GM12878 (cell line): ENCODE results near the gene CAVIN1. TPM values are rescaled to one million over a fixed set of nuclear protein-coding genes. Genes with fewer than 3 reads are reported as not detected.
"Not testable (repeated sequence)": the region's sequence is repeated elsewhere in the genome, so short reads cannot be mapped to it uniquely, and the experiment has no call there.

Experiments used
- ATAC-seq: fragments of 200-7000 bp; cut with Tn5 transposase; 3 replicates; pipeline ENCODE4 v1.9.1; 2020; ENCODE audit warnings: mild to moderate bottlenecking, moderate library complexity
- BruUV-seq: library from RNA; stranded (reverse); fragments of 400-500 nt; replicated peaks from 2 replicates; lab custom pipeline; 2021; lab: Mats Ljungman, UMichigan
- CTCF ChIA-PET: fragments of 300-600 bp; sonication (Branson Sonifier 250); formaldehyde crosslinking; extraction: SDS; loops from one replicate; lab custom pipeline; 2021; ENCODE audit warnings: inconsistent platforms; lab: Yijun Ruan, JAX
- POLR2A ChIA-PET: fragments of 350-600 bp; formaldehyde crosslinking; extraction: SDS; loops from one replicate; lab custom pipeline; 2021; ENCODE audit warnings: inconsistent platforms; lab: Charles Lee
- RAD21 ChIA-PET: fragments of 300-600 bp; sonication (Branson Sonifier 250); formaldehyde crosslinking; loops from one replicate; lab custom pipeline; 2023; ENCODE audit warnings: antibody characterized with exemption; ENCODE audit not compliant: unreplicated experiment; lab: Charles Lee
- SMC1A ChIA-PET: fragments of 300-600 bp; sonication (Branson Sonifier 250); formaldehyde crosslinking; loops from one replicate; lab custom pipeline; 2023; ENCODE audit not compliant: unreplicated experiment, uncharacterized antibody; lab: Charles Lee
- DNase-seq: peaks from one replicate; pipeline ENCODE4 v3.0.0-alpha.2; 2011; ENCODE audit warnings: low read depth, low spot score
- FAIRE-seq: peaks from 3 replicates; lab custom pipeline; 2011; peaks lifted over from hg19 to GRCh38; lab: Jason Lieb, UNC
- H2AFZ ChIP-seq: 2 replicates; pipeline ENCODE4 v1.6.0; 2011; ENCODE audit warnings: low read depth, low read length, control low read depth; ENCODE audit not compliant: control insufficient read depth
- H3K27ac ChIP-seq: 2 replicates; pipeline ENCODE4 v1.5.1; 2011; ENCODE audit warnings: control low read depth; ENCODE audit not compliant: control insufficient read depth, insufficient read depth
- H3K27me3 ChIP-seq, 2 experiments: replicated peaks in 1 of 2; 2 replicates each; pipeline versions ENCODE4 v1.6.0 to v1.6.1; 2011; ENCODE audit warnings: low read length in 1 of 2; ENCODE audit not compliant: control insufficient read depth in 2 of 2, insufficient read depth in 2 of 2
- H3K36me3 ChIP-seq, 2 experiments: 2 replicates each; pipeline ENCODE4 v1.5.1; 2011; ENCODE audit warnings: low read length in 1 of 2; ENCODE audit not compliant: control insufficient read depth in 2 of 2, insufficient read depth in 2 of 2
- H3K4me1 ChIP-seq: 2 replicates; pipeline ENCODE4 v1.6.1; 2011; ENCODE audit warnings: mild to moderate bottlenecking, low read length, moderate library complexity, mixed read lengths; ENCODE audit not compliant: control insufficient read depth, insufficient read depth
- H3K4me2 ChIP-seq: 2 replicates; pipeline ENCODE4 v1.6.0; 2011; ENCODE audit warnings: control low read depth; ENCODE audit not compliant: control insufficient read depth, insufficient read depth
- H3K4me3 ChIP-seq: fragments of 200-600 bp; sonication (generic); 2 replicates; pipeline ENCODE4 v1.5.1; 2016
- H3K79me2 ChIP-seq: 2 replicates; pipeline ENCODE4 v1.6.0; 2011; ENCODE audit warnings: low read length; ENCODE audit not compliant: control insufficient read depth, insufficient read depth
- H3K9ac ChIP-seq: 2 replicates; pipeline ENCODE4 v1.8.0; 2011; ENCODE audit warnings: low read length, control low read depth, mixed read lengths; ENCODE audit not compliant: control insufficient read depth, insufficient read depth
- H3K9me3 ChIP-seq: replicated peaks from 3 replicates; pipeline ENCODE4 v1.5.1; 2011; ENCODE audit warnings: mild to moderate bottlenecking, low read length; ENCODE audit not compliant: control insufficient read depth, insufficient read depth
- H4K20me1 ChIP-seq: 2 replicates; pipeline ENCODE4 v1.6.0; 2011; ENCODE audit not compliant: control insufficient read depth, insufficient read depth
- BHLHE40 ChIP-seq, 2 experiments: fragments of 450-650 bp in 1 of 2; IDR thresholded peaks; 2 replicates each; pipeline ENCODE4 v1.6.1; 2011 to 2017; ENCODE audit warnings: low read depth in 2 of 2, borderline replicate concordance in 1 of 2, improper control_type of control experiment in 1 of 2, low read length in 1 of 2, mild to moderate bottlenecking in 1 of 2
- EP300 ChIP-seq, 2 experiments: fragments of 150-350 bp in 1 of 2; IDR thresholded peaks; 2 replicates each; pipeline ENCODE4 v1.6.1; 2011 to 2012; ENCODE audit warnings: low read depth in 2 of 2, low read length in 2 of 2, borderline replicate concordance in 1 of 2, improper control_type of control experiment in 1 of 2, inconsistent platforms in 1 of 2; ENCODE audit not compliant: control insufficient read depth in 1 of 2
- HDAC2 ChIP-seq: fragments of 200-600 bp; sonication (generic); IDR thresholded peaks from 2 replicates; pipeline ENCODE4 v1.6.1; 2017
- NFXL1 ChIP-seq: fragments of 450-650 bp; IDR thresholded peaks from 2 replicates; pipeline ENCODE4 v1.6.1; 2017; ENCODE audit warnings: antibody characterized with exemption, mild to moderate bottlenecking, borderline replicate concordance
- NR2C1 ChIP-seq: fragments of 450-650 bp; IDR thresholded peaks from 2 replicates; pipeline ENCODE4 v1.6.1; 2017; ENCODE audit warnings: antibody characterized with exemption, mild to moderate bottlenecking, moderate library complexity
- SMARCA5 ChIP-seq: fragments of 450-650 bp; IDR thresholded peaks from 2 replicates; pipeline ENCODE4 v1.6.1; 2017; ENCODE audit warnings: mild to moderate bottlenecking
- SMC3 ChIP-seq: IDR thresholded peaks from 2 replicates; pipeline ENCODE4 v1.6.1; 2011; ENCODE audit warnings: low read length, improper control_type of control experiment, borderline replicate concordance
- ZBTB33 ChIP-seq: fragments of 450-650 bp; IDR thresholded peaks from 2 replicates; pipeline ENCODE4 v1.6.1; 2017; ENCODE audit warnings: mild to moderate bottlenecking
- ZSCAN29 ChIP-seq: fragments of 450-650 bp; IDR thresholded peaks from 2 replicates; pipeline ENCODE4 v1.6.1; 2017; ENCODE audit warnings: mild to moderate bottlenecking, moderate library complexity
- WGBS: methylation state at CpG from one replicate; pipeline ENCODE4 v1.1.6; 2016; ENCODE audit warnings: low lambda C conversion rate; ENCODE audit not compliant: insufficient replicate concordance, insufficient coverage; ENCODE audit errors: missing lambda C conversion rate; 5-methylcytosine and 5-hydroxymethylcytosine counted together
- in situ Hi-C: fragments of 300-500 bp; cut with MboI; formaldehyde crosslinking; loops from 9 replicates; pipeline ENCODE4 v1.14.3; 2018; ENCODE audit warnings: mixed read lengths
- intact Hi-C: fragments of 100-400 bp; cut with micrococcal nuclease; formaldehyde crosslinking; loops from one replicate; pipeline ENCODE4 v1.14.2; 2022; ENCODE audit not compliant: unreplicated experiment
- polyA plus RNA-seq, 11 experiments: library from polyadenylated mRNA; depleted of rRNA in 4 of 11; unstranded in 6 of 11; stranded (reverse) in 5 of 11; fragments of >200 nt; fragmentation: Nextera tagmentation in 4 of 11; fragmentation: Illumina TruSeq in 1 of 11; extraction: Ambion mirVana in 4 of 11; extraction: Trizol in 1 of 11; gene quantifications; 1 replicate in 1 of 11; 2 replicates in 10 of 11; pipeline versions ENCODE4 v1.2.1 to v1.2.3, GENCODE V29; 2011 to 2016; ENCODE audit warnings: inconsistent platforms in 2 of 11, missing spikeins in 2 of 11, low read depth in 1 of 11
- total RNA-seq, 4 experiments: library from RNA; depleted of rRNA in 3 of 4; stranded (reverse); fragments of >200 nt in 3 of 4; fragmentation: Illumina TruSeq in 1 of 4; extraction: Trizol in 1 of 4; gene quantifications; 2 replicates each; pipeline versions ENCODE4 v1.2.1 to v1.2.3, GENCODE V29; 2013 to 2021
- TF ChIP-seq, protein P1 (sequence below): fragments of 150-350 bp; IDR thresholded peaks from 2 replicates; pipeline ENCODE4 v1.6.1; 2016; ENCODE audit warnings: low read depth, low read length

The CAVIN1 gene
- total and polyA plus RNA-seq, 10 of the 15 experiments (the other 5 are each of a cell fraction or from before 2014, with no cell fraction given), result 0.03 to 1.1 (median 0.37) TPM

DNA sequence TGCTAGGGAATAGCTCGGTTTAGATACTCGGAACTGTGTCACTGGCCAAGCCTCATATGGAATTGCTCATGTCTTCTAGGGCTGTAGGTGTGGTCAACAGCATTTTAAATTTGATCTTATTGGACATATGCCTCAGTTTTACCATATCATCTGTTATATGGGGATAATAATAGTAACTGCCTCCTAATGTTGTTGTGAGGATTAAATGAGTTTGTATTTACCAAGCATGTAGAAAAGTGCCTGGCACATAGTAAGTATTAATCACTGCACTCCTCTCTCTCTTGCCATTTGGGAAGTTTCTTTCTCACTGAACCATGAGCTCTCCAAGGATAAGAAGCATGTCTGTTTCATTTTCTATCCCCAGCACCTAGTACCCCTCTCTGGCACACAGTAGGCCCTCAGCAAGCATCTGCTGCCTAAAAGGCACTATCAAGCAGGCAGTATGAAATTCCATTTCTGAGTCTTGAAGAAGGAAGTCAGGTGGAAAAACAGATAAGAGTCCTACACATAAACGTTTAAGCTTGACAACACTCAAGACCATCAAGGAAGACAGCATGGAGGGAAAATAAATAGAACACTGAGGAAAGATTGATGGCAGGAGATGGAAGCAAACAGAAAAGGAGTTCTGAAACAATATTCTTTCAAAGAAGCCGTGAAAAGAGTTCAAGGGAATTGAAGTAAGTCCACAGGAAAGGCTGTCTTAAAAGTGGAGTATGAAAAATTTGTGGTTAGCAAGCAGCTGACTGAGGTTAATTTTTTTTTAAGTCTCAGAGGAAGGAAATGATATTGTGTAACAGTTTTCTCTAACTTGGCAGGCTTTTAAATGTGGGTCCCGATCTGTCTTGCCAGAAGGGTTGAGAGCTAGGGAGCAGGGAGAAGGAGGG lies 33.4 kb upstream of the CAVIN1 start (continued):
- TF ChIP-seq ZBTB33 (no peak), EP300 (IDR thresholded peaks at IDR 0.05; ENCODE audit: borderline replicate concordance in 1 of 2, control insufficient read depth in 1 of 2, low read depth in 2 of 2, low read length in 2 of 2) (peak; percentile 7 to 44; a peak in 1 of 4 replicates), SMARCA5 (no peak), NFXL1 (no peak), BHLHE40 (IDR thresholded peaks at IDR 0.05; ENCODE audit: borderline replicate concordance in 1 of 2, low read depth in 2 of 2, low read length in 1 of 2) (peak; percentile 76 to 84; a peak in 3 of 4 replicates), SMC3 (no peak), HDAC2 (no peak), NR2C1 (no peak), ZSCAN29 (no peak)
- TF ChIP-seq, protein P1, sequence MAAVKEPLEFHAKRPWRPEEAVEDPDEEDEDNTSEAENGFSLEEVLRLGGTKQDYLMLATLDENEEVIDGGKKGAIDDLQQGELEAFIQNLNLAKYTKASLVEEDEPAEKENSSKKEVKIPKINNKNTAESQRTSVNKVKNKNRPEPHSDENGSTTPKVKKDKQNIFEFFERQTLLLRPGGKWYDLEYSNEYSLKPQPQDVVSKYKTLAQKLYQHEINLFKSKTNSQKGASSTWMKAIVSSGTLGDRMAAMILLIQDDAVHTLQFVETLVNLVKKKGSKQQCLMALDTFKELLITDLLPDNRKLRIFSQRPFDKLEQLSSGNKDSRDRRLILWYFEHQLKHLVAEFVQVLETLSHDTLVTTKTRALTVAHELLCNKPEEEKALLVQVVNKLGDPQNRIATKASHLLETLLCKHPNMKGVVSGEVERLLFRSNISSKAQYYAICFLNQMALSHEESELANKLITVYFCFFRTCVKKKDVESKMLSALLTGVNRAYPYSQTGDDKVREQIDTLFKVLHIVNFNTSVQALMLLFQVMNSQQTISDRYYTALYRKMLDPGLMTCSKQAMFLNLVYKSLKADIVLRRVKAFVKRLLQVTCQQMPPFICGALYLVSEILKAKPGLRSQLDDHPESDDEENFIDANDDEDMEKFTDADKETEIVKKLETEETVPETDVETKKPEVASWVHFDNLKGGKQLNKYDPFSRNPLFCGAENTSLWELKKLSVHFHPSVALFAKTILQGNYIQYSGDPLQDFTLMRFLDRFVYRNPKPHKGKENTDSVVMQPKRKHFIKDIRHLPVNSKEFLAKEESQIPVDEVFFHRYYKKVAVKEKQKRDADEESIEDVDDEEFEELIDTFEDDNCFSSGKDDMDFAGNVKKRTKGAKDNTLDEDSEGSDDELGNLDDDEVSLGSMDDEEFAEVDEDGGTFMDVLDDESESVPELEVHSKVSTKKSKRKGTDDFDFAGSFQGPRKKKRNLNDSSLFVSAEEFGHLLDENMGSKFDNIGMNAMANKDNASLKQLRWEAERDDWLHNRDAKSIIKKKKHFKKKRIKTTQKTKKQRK, result no peak

GRCh38 chr17:42454987-42455386 lies 31.9 kb upstream of the CAVIN1 start:
- Histone ChIP-seq H3K4me1 (peaks cover 27% of the 10 kb centered on the region), H3K79me2 (peaks cover 12% of the 10 kb centered on the region)
- intact Hi-C loops, ATAC-seq, H3K27me3 ChIP-seq, in situ Hi-C loops, H3K4me3 ChIP-seq, H2AFZ ChIP-seq, H3K27ac ChIP-seq, H3K9me3 ChIP-seq, DNase-seq, H3K9ac ChIP-seq, FAIRE-seq, H3K36me3 ChIP-seq, BruUV-seq, H3K4me2 ChIP-seq, H4K20me1 ChIP-seq: not testable (repeated sequence)
- ChIA-PET POLR2A (interaction anchor here (0.6 to 1.8 kb wide), 5 partner anchors 20 to 164 kb away, joined by 3 to 5 read pairs (median 4); no protein-coding TSS in a partner anchor), RAD21 (interaction anchor here (2.4 kb wide), 1 partner anchor 14 kb away, joined by 13 read pairs; no protein-coding TSS in a partner anchor), SMC1A (interaction anchor here (1.2 to 2.6 kb wide), 5 partner anchors 11 to 58 kb away, joined by 3 to 17 read pairs (median 7); no protein-coding TSS in a partner anchor), CTCF (interaction anchor here (2.1 kb wide), 1 partner anchor 14 kb away, joined by 21 read pairs; no protein-coding TSS in a partner anchor)
- 91% methylated on average over 5 of the region's 6 CpGs for WGBS
